ENCODE data around the gene TTC23. TPM values are rescaled to one million over a fixed set of nuclear protein-coding genes. Genes with fewer than 3 reads are reported as not detected.

Gene TTC23
- total and polyA plus RNA-seq, 5 donors from 2014 or later, result 0.56 to 0.67 (median 0.60) TPM; not detected in 2

GRCh38 chr15:99125061-99125891, 124.1 kb downstream of the TTC23 start:
- no peaks in the 10 kb centered on the region for H3K36me3 Mint-ChIP-seq
- no peak overlapping the region for H3K27ac Mint-ChIP-seq
- Histone ChIP-seq H3K27me3 (ENCODE audit: control insufficient read depth, insufficient read depth, low read length) (no peaks in the 10 kb centered on the region), H3K9me3 (ENCODE audit: control insufficient read depth in 2 of 2, low read length in 2 of 2) (no peaks in the 10 kb centered on the region), H3K36me3 (ENCODE audit: control insufficient read depth, insufficient read depth, low read length) (no peaks in the 10 kb centered on the region), H3K4me1 (ENCODE audit: control insufficient read depth, insufficient read depth, low read length, poor library complexity, severe bottlenecking) (no peaks in the 10 kb centered on the region), H3K27ac (ENCODE audit: insufficient read depth, low read length, poor library complexity, severe bottlenecking) (no peak overlapping the region), H3K4me3 (ENCODE audit: low read depth, low read length) (no peak overlapping the region)
- no peaks in the 10 kb centered on the region for H3K4me1 Mint-ChIP-seq
- no peaks in the 10 kb centered on the region for H3K27me3 Mint-ChIP-seq
- no peak overlapping the region for H3K4me3 Mint-ChIP-seq
- peaks cover 0 to 1% (median 0%) of the 10 kb centered on the region in 7 donors for H3K9me3 Mint-ChIP-seq
- DNase-seq (no peak), ATAC-seq (ENCODE audit: low read depth in 2 of 2) (no peak)

- Histone ChIP-seq H3K9me3 (ENCODE audit: control insufficient read depth in 2 of 2, low read length in 2 of 2) (no peaks in the 10 kb centered on the region), H3K36me3 (ENCODE audit: control insufficient read depth, insufficient read depth, low read length) (no peaks in the 10 kb centered on the region), H3K4me1 (ENCODE audit: control insufficient read depth, insufficient read depth, low read length, poor library complexity, severe bottlenecking) (no peaks in the 10 kb centered on the region), H3K27ac (ENCODE audit: insufficient read depth, low read length, poor library complexity, severe bottlenecking) (no peak overlapping the region), H3K27me3 (ENCODE audit: control insufficient read depth, insufficient read depth, low read length) (no peaks in the 10 kb centered on the region), H3K4me3 (ENCODE audit: low read depth, low read length) (no peak overlapping the region)
- Mint-ChIP-seq H3K4me1 (no peaks in the 10 kb centered on the region), H3K36me3 (no peaks in the 10 kb centered on the region), H3K27me3 (no peaks in the 10 kb centered on the region), H3K4me3 (no peak overlapping the region), H3K9me3 (peaks cover 0 to 1% (median 0%) of the 10 kb centered on the region in 7 donors), H3K27ac (no peak overlapping the region)
- ATAC-seq (ENCODE audit: low read depth in 2 of 2) (no peak), DNase-seq (no peak)
Observed at GRCh38 chr15:99124641-99125040, 124.7 kb downstream of the TTC23 start.

- Mint-ChIP-seq H3K36me3 (no peaks in the 10 kb centered on the region), H3K9me3 (peaks cover 0 to 1% (median 0%) of the 10 kb centered on the region in 7 donors)
- no peak for ATAC-seq (ENCODE audit: low read depth in 2 of 2)
Observed at GRCh38 chr15:99123713-99124451, 125.5 kb downstream of the TTC23 start.

GRCh38 chr15:99122831-99123712, 126.3 kb downstream of the TTC23 start:
- no peak overlapping the region for H3K27ac ChIP-seq (ENCODE audit: insufficient read depth, low read length, poor library complexity, severe bottlenecking)
- H3K36me3 ChIP-seq (ENCODE audit: control insufficient read depth, insufficient read depth, low read length), result no peaks in the 10 kb centered on the region
- H3K4me1 Mint-ChIP-seq, result no peaks in the 10 kb centered on the region
- H3K36me3 Mint-ChIP-seq, result no peaks in the 10 kb centered on the region
- no peaks in the 10 kb centered on the region for H3K27me3 Mint-ChIP-seq
- DNase-seq, result no peak
- H3K4me3 Mint-ChIP-seq, result no peak overlapping the region
- no peaks in the 10 kb centered on the region for H3K27me3 ChIP-seq (ENCODE audit: control insufficient read depth, insufficient read depth, low read length)
- ATAC-seq (ENCODE audit: low read depth in 2 of 2), result no peak
- peaks cover 0 to 1% (median 0%) of the 10 kb centered on the region in 7 donors for H3K9me3 Mint-ChIP-seq
- no peaks in the 10 kb centered on the region for H3K9me3 ChIP-seq (ENCODE audit: control insufficient read depth in 2 of 2, low read length in 2 of 2)
- H3K27ac Mint-ChIP-seq, result no peak overlapping the region
- no peaks in the 10 kb centered on the region for H3K4me1 ChIP-seq (ENCODE audit: control insufficient read depth, insufficient read depth, low read length, poor library complexity, severe bottlenecking)
- H3K4me3 ChIP-seq (ENCODE audit: low read depth, low read length), result no peak overlapping the region

More at GRCh38 chr15:99123713-99124451, 125.5 kb downstream of the TTC23 start:
- no peak overlapping the region for H3K27ac ChIP-seq (ENCODE audit: insufficient read depth, low read length, poor library complexity, severe bottlenecking)
- no peaks in the 10 kb centered on the region for H3K9me3 ChIP-seq (ENCODE audit: control insufficient read depth in 2 of 2, low read length in 2 of 2)
- DNase-seq, result no peak
- Mint-ChIP-seq H3K27ac (peak overlapping the region in 1 of 3 donors; percentile 79), H3K4me3 (no peak overlapping the region), H3K4me1 (no peaks in the 10 kb centered on the region), H3K27me3 (no peaks in the 10 kb centered on the region)
- no peak overlapping the region for H3K4me3 ChIP-seq (ENCODE audit: low read depth, low read length)
- H3K4me1 ChIP-seq (ENCODE audit: control insufficient read depth, insufficient read depth, low read length, poor library complexity, severe bottlenecking), result no peaks in the 10 kb centered on the region
- no peaks in the 10 kb centered on the region for H3K27me3 ChIP-seq (ENCODE audit: control insufficient read depth, insufficient read depth, low read length)
- no peaks in the 10 kb centered on the region for H3K36me3 ChIP-seq (ENCODE audit: control insufficient read depth, insufficient read depth, low read length)

GRCh38 chr15:99121691-99122410, 127.5 kb downstream of the TTC23 start:
- Histone ChIP-seq H3K9me3 (ENCODE audit: control insufficient read depth in 2 of 2, low read length in 2 of 2) (no peaks in the 10 kb centered on the region), H3K4me3 (ENCODE audit: low read depth, low read length) (no peak overlapping the region), H3K36me3 (ENCODE audit: control insufficient read depth, insufficient read depth, low read length) (no peaks in the 10 kb centered on the region), H3K27ac (ENCODE audit: insufficient read depth, low read length, poor library complexity, severe bottlenecking) (no peak overlapping the region), H3K27me3 (ENCODE audit: control insufficient read depth, insufficient read depth, low read length) (no peaks in the 10 kb centered on the region), H3K4me1 (ENCODE audit: control insufficient read depth, insufficient read depth, low read length, poor library complexity, severe bottlenecking) (no peaks in the 10 kb centered on the region)
- Mint-ChIP-seq H3K9me3 (peaks cover 0 to 1% (median 0%) of the 10 kb centered on the region in 7 donors), H3K27ac (no peak overlapping the region), H3K27me3 (no peaks in the 10 kb centered on the region), H3K36me3 (no peaks in the 10 kb centered on the region), H3K4me1 (no peaks in the 10 kb centered on the region), H3K4me3 (no peak overlapping the region)
- ATAC-seq (ENCODE audit: low read depth in 2 of 2) (no peak), DNase-seq (no peak)

- DNase-seq (no peak), ATAC-seq (ENCODE audit: low read depth in 2 of 2) (no peak)
- no peaks in the 10 kb centered on the region for H3K9me3 ChIP-seq (ENCODE audit: control insufficient read depth in 2 of 2, low read length in 2 of 2)
- Mint-ChIP-seq H3K4me1 (no peaks in the 10 kb centered on the region), H3K4me3 (no peak overlapping the region), H3K27me3 (peaks cover 2% of the 10 kb centered on the region), H3K27ac (no peak overlapping the region), H3K36me3 (no peaks in the 10 kb centered on the region), H3K9me3 (peaks cover 0 to 1% (median 0%) of the 10 kb centered on the region in 7 donors)
- no peak overlapping the region for H3K4me3 ChIP-seq (ENCODE audit: low read depth, low read length)
- H3K27me3 ChIP-seq (ENCODE audit: control insufficient read depth, insufficient read depth, low read length), result no peaks in the 10 kb centered on the region
- H3K36me3 ChIP-seq (ENCODE audit: control insufficient read depth, insufficient read depth, low read length), result no peaks in the 10 kb centered on the region
- H3K4me1 ChIP-seq (ENCODE audit: control insufficient read depth, insufficient read depth, low read length, poor library complexity, severe bottlenecking), result no peaks in the 10 kb centered on the region
- H3K27ac ChIP-seq (ENCODE audit: insufficient read depth, low read length, poor library complexity, severe bottlenecking), result no peak overlapping the region
Observed at GRCh38 chr15:99121207-99121606, 128.2 kb downstream of the TTC23 start.
